H9 (cell line): ENCODE results near the gene USB1. TPM values are rescaled to one million over a fixed set of nuclear protein-coding genes. Genes with fewer than 3 reads are reported as not detected.

Source experiments
- DNase-seq: peaks from one replicate; pipeline ENCODE4 v3.0.0-alpha.2; 2017
- H2AFZ ChIP-seq: one replicate; pipeline ENCODE4 v1.6.1; 2013; ENCODE audit warnings: mild to moderate bottlenecking, low read length, control low read depth, moderate library complexity
- H2AK5ac ChIP-seq: 2 replicates; pipeline ENCODE4 v1.6.1; 2013; ENCODE audit warnings: low read length, control low read depth, mixed read lengths; ENCODE audit not compliant: insufficient read length
- H2BK120ac ChIP-seq: one replicate; pipeline ENCODE4 v1.6.1; 2013; ENCODE audit warnings: low read depth, mild to moderate bottlenecking, low read length, control low read depth, inconsistent platforms; ENCODE audit not compliant: poor library complexity, severe bottlenecking
- H2BK12ac ChIP-seq: 2 replicates; pipeline ENCODE4 v1.6.1; 2013; ENCODE audit warnings: low read length, control low read depth, mixed read lengths, low read depth; ENCODE audit not compliant: insufficient read length
- H2BK15ac ChIP-seq: 2 replicates; pipeline ENCODE4 v1.6.1; 2013; ENCODE audit warnings: low read depth, low read length, control low read depth
- H2BK20ac ChIP-seq: one replicate; pipeline ENCODE4 v1.6.1; 2013; ENCODE audit warnings: low read depth, mild to moderate bottlenecking, low read length, control low read depth, inconsistent platforms; ENCODE audit not compliant: poor library complexity, severe bottlenecking
- H2BK5ac ChIP-seq: 2 replicates; pipeline ENCODE4 v1.6.1; 2013; ENCODE audit warnings: low read length, control low read depth, mixed read lengths; ENCODE audit not compliant: insufficient read length
- H3K14ac ChIP-seq: 2 replicates; pipeline ENCODE4 v1.6.1; 2013; ENCODE audit warnings: low read length, control low read depth; ENCODE audit not compliant: insufficient read depth
- H3K18ac ChIP-seq: 2 replicates; pipeline ENCODE4 v1.6.1; 2013; ENCODE audit warnings: low read depth, mild to moderate bottlenecking, mixed read lengths, low read length, control low read depth; ENCODE audit not compliant: insufficient read length
- H3K23ac ChIP-seq: 2 replicates; pipeline ENCODE4 v1.6.1; 2013; ENCODE audit warnings: low read length, control low read depth, mixed read lengths, low read depth; ENCODE audit not compliant: insufficient read length
- H3K23me2 ChIP-seq: 2 replicates; pipeline ENCODE4 v1.6.1; 2013; ENCODE audit warnings: low read depth, mild to moderate bottlenecking, mixed read lengths, low read length, control low read depth; ENCODE audit not compliant: insufficient read length, poor library complexity, severe bottlenecking
- H3K27ac ChIP-seq: 2 replicates; pipeline ENCODE4 v1.5.1; 2013; ENCODE audit warnings: low read length, control low read depth, mixed read lengths, low read depth; ENCODE audit not compliant: insufficient read length
- H3K27me3 ChIP-seq: 2 replicates; pipeline ENCODE4 v1.6.1; 2013; ENCODE audit warnings: low read length, control low read depth, inconsistent platforms; ENCODE audit not compliant: insufficient read depth
- H3K4ac ChIP-seq: 2 replicates; pipeline ENCODE4 v1.6.1; 2013; ENCODE audit warnings: low read depth, mild to moderate bottlenecking, control low read depth, inconsistent platforms, low read length, moderate library complexity
- H3K4me1 ChIP-seq: 2 replicates; pipeline ENCODE4 v1.6.1; 2013; ENCODE audit warnings: low read length, control low read depth, inconsistent platforms; ENCODE audit not compliant: insufficient read depth
- H3K4me2 ChIP-seq: 2 replicates; pipeline ENCODE4 v1.6.1; 2013; ENCODE audit warnings: low read length, control low read depth, mixed read lengths; ENCODE audit not compliant: insufficient read length, insufficient read depth
- H3K56ac ChIP-seq: 2 replicates; pipeline ENCODE4 v1.6.1; 2013; ENCODE audit warnings: low read depth, mild to moderate bottlenecking, mixed read lengths, low read length, control low read depth; ENCODE audit not compliant: insufficient read length
- H3K79me1 ChIP-seq: 2 replicates; pipeline ENCODE4 v1.6.1; 2013; ENCODE audit warnings: low read depth, mild to moderate bottlenecking, moderate library complexity, low read length, control low read depth, inconsistent platforms; ENCODE audit not compliant: insufficient read depth, poor library complexity, severe bottlenecking
- H3K79me2 ChIP-seq: 2 replicates; pipeline ENCODE4 v1.6.1; 2013; ENCODE audit warnings: low read length, control low read depth, inconsistent platforms; ENCODE audit not compliant: insufficient read depth
- H3K9ac ChIP-seq: 2 replicates; pipeline ENCODE4 v1.6.1; 2013; ENCODE audit warnings: low read length, control low read depth, mixed read lengths; ENCODE audit not compliant: insufficient read length; ENCODE audit errors: extremely low read depth
- H3K9me3 ChIP-seq: one replicate; pipeline ENCODE4 v1.6.1; 2013; ENCODE audit warnings: low read depth, low read length, inconsistent platforms; ENCODE audit not compliant: control insufficient read depth
- H3T11ph ChIP-seq: one replicate; pipeline ENCODE4 v1.6.1; 2013; ENCODE audit warnings: mild to moderate bottlenecking, low read length, control low read depth, inconsistent platforms
- H4K20me1 ChIP-seq: one replicate; pipeline ENCODE4 v1.6.1; 2013; ENCODE audit not compliant: control insufficient read depth, insufficient read length, insufficient read depth
- H4K5ac ChIP-seq: 2 replicates; pipeline ENCODE4 v1.6.1; 2013; ENCODE audit warnings: low read depth, mild to moderate bottlenecking, mixed read lengths, low read length, control low read depth; ENCODE audit not compliant: insufficient read length
- H4K8ac ChIP-seq: replicated peaks from 2 replicates; pipeline ENCODE4 v1.6.1; 2013; ENCODE audit warnings: low read length, control low read depth, mixed read lengths, low read depth; ENCODE audit not compliant: insufficient read length
- H4K91ac ChIP-seq: 2 replicates; pipeline ENCODE4 v1.6.1; 2013; ENCODE audit warnings: low read depth, mild to moderate bottlenecking, moderate library complexity, mixed read lengths, low read length, control low read depth; ENCODE audit not compliant: insufficient read length
- H3K27ac Mint-ChIP-seq, 3 experiments: 2 replicates in 2 of 3; 3 replicates in 1 of 3; pipeline ENCODE4 v1.8.0; 2020 to 2021; ENCODE audit warnings: mixed read lengths in 3 of 3, mild to moderate bottlenecking in 1 of 3, moderate library complexity in 1 of 3
- H3K27me3 Mint-ChIP-seq: 2 replicates; pipeline ENCODE4 v1.8.0; 2021; ENCODE audit warnings: low read depth, mild to moderate bottlenecking, moderate library complexity, mixed read lengths
- H3K36me3 Mint-ChIP-seq, 3 experiments: 2 replicates in 2 of 3; 3 replicates in 1 of 3; pipeline ENCODE4 v1.8.0; 2020 to 2021; ENCODE audit warnings: low read depth in 3 of 3, mixed read lengths in 3 of 3; ENCODE audit not compliant: insufficient read depth in 1 of 3
- H3K4me1 Mint-ChIP-seq, 2 experiments: 2 replicates each; pipeline ENCODE4 v1.8.0; 2020; ENCODE audit warnings: mixed read lengths in 2 of 2
- H3K4me3 Mint-ChIP-seq, 2 experiments: 2 replicates in 1 of 2; 3 replicates in 1 of 2; pipeline ENCODE4 v1.8.0; 2020 to 2021; ENCODE audit warnings: mild to moderate bottlenecking in 2 of 2, mixed read lengths in 2 of 2, moderate library complexity in 1 of 2
- H3K9me3 Mint-ChIP-seq, 2 experiments: 2 replicates in 1 of 2; 3 replicates in 1 of 2; pipeline ENCODE4 v1.8.0; 2020; ENCODE audit warnings: mild to moderate bottlenecking in 2 of 2, mixed read lengths in 2 of 2, moderate library complexity in 1 of 2
- WGBS: extraction: QIAGEN DNeasy Blood & Tissue Kit; methylation state at CpG from one replicate; pipeline ENCODE4 v1.1.7; 2013; ENCODE audit warnings: missing lambda C conversion rate, low lambda C conversion rate, mixed read lengths; ENCODE audit not compliant: insufficient read length; ENCODE audit errors: extremely low coverage; 5-methylcytosine and 5-hydroxymethylcytosine counted together
- total RNA-seq: library from RNA; stranded (reverse); gene quantifications from 2 replicates; pipeline ENCODE4 v1.2.1, GENCODE V29; 2021
- TF ChIP-seq, protein P1 (sequence below): fragments of 200-600 bp; sonication (generic); conservative IDR thresholded peaks from 3 replicates; pipeline ENCODE4 v1.8.0; 2021; ENCODE audit warnings: antibody characterized with exemption, mild to moderate bottlenecking

USB1 gene
- total RNA-seq, 1 experiment from 2014 or later = 65.0 TPM

DNA sequence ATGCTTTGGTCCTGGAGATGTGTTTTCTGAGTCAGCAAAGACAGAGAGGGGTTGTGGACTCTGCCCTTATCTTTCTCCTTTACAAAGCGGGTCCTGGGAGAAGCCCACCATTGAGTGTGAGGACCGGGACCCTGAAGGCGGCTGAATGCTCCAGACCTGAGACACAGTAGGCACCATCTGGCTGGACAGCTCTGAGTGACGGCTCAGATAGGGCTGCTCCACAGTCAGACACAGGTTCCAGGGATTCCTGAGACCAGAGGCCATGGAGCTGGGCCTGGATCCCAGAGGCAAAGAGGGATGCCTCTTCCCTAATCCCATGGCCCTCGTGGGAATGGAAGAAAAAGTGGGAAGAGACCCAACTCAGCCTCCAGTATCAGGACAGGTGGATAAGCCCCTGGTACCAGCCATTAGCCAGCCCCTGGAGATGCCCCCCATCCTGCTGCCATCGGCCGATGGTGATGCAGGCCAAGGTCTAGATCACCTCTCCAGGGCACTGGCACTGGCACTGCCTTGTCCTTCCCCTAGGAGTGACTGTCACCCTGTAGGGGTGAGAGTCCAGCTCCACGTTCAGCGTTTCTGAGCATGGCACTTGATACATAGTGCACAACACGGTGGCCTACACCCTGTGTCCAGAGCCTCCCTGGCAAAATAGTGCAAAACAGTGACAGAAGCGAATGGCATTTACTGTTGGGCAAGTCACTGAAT is 29.1 kb downstream of the USB1 start:
- Histone ChIP-seq H3K14ac (no peak overlapping the region), H2AFZ (no peak overlapping the region), H2BK120ac (no peak overlapping the region), H2BK12ac (no peak overlapping the region), H3K4me1 (peaks cover 12% of the 10 kb centered on the region; the same call in 1 of the 2 replicates), H3T11ph (no peak overlapping the region), H2BK20ac (no peak overlapping the region), H3K9ac (no peak overlapping the region), H3K27me3 (no peaks in the 10 kb centered on the region), H2BK5ac (no peak overlapping the region), H3K4ac (no peak overlapping the region), H3K56ac (no peak overlapping the region), H3K18ac (no peak overlapping the region), H3K9me3 (no peaks in the 10 kb centered on the region), H2BK15ac (no peak overlapping the region), H4K20me1 (no peaks in the 10 kb centered on the region), H3K23ac (no peak overlapping the region), H3K23me2 (peaks cover 12% of the 10 kb centered on the region), H4K91ac (no peak overlapping the region), H4K5ac (no peak overlapping the region), H3K4me2 (no peak overlapping the region), H2AK5ac (no peak overlapping the region), H3K79me2 (peaks cover 2% of the 10 kb centered on the region; the same call in 1 of the 2 replicates), H3K79me1 (peaks cover 2% of the 10 kb centered on the region), H4K8ac (no peak overlapping the region), H3K27ac (no peak overlapping the region)
- H3K4me3 Mint-ChIP-seq = no peak overlapping the region
- no peak overlapping the region; a peak in 1 of 7 replicates for H3K27ac Mint-ChIP-seq
- peaks cover 0 to 6% (median 5%) of the 10 kb centered on the region in 3 experiments; a peak in 3 of 7 replicates for H3K36me3 Mint-ChIP-seq
- H3K4me1 Mint-ChIP-seq = peaks cover 29 to 40% of the 10 kb centered on the region in 2 experiments
- no peak for DNase-seq
- TF ChIP-seq, protein P1, sequence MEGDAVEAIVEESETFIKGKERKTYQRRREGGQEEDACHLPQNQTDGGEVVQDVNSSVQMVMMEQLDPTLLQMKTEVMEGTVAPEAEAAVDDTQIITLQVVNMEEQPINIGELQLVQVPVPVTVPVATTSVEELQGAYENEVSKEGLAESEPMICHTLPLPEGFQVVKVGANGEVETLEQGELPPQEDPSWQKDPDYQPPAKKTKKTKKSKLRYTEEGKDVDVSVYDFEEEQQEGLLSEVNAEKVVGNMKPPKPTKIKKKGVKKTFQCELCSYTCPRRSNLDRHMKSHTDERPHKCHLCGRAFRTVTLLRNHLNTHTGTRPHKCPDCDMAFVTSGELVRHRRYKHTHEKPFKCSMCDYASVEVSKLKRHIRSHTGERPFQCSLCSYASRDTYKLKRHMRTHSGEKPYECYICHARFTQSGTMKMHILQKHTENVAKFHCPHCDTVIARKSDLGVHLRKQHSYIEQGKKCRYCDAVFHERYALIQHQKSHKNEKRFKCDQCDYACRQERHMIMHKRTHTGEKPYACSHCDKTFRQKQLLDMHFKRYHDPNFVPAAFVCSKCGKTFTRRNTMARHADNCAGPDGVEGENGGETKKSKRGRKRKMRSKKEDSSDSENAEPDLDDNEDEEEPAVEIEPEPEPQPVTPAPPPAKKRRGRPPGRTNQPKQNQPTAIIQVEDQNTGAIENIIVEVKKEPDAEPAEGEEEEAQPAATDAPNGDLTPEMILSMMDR = no peak
- whole genome bisulfite sequencing = no CpG with 5 or more reads among the region's 11 CpGs
- no peaks in the 10 kb centered on the region for H3K9me3 Mint-ChIP-seq
- H3K27me3 Mint-ChIP-seq = no peaks in the 10 kb centered on the region
